Skeletal muscle satellite cell (primary cell): Measurements from ENCODE around the gene USP3.

ENCODE experiments used
- H3K27me3 ChIP-seq: 2 replicates; pipeline ENCODE4 v1.7.0; 2013; ENCODE audit warnings: low read length; ENCODE audit not compliant: control insufficient read depth, insufficient read depth
- H3K36me3 ChIP-seq: 2 replicates; pipeline ENCODE4 v1.7.0; 2013; ENCODE audit warnings: mild to moderate bottlenecking, control low read depth, low read length; ENCODE audit not compliant: insufficient read depth
- H3K4me1 ChIP-seq: 2 replicates; pipeline ENCODE4 v1.7.0; 2013; ENCODE audit warnings: low read length; ENCODE audit not compliant: control insufficient read depth, insufficient read depth
- H3K4me2 ChIP-seq: 2 replicates; pipeline ENCODE4 v1.7.0; 2013; ENCODE audit warnings: mild to moderate bottlenecking, low read length
- H3K4me3 ChIP-seq: 2 replicates; pipeline ENCODE4 v1.7.0; 2013; ENCODE audit warnings: low read length
- H3K9ac ChIP-seq: 2 replicates; pipeline ENCODE4 v1.7.0; 2013; ENCODE audit warnings: mild to moderate bottlenecking, low read depth, low read length, moderate library complexity
- H3K9me3 ChIP-seq: replicated peaks from 2 replicates; pipeline ENCODE4 v1.7.0; 2013; ENCODE audit warnings: mild to moderate bottlenecking, control low read depth, low read length

USP3 gene

DNA sequence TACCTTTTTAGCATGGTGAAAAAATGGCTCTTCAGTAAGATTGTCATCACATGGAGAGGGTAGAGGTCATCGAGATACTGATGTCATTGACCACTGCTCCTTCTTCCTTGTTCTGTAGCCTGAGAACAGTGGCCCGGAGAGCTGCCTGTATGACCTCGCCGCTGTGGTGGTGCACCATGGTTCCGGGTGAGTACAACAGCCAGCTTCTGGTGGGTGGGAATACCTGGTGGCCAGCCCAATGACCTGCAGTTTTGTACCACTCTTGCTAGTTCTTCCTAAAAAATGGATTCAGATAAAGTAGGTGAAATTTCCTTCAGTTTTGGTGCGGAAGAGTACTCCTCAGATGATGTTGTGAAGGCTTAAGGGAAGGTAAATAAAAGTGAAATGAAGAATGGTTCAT lies 84.4 kb downstream of the USP3 start:
- Histone ChIP-seq H3K9me3 (no peaks in the 10 kb centered on the region), H3K4me3 (no peak overlapping the region), H3K36me3 (peaks cover 46% of the 10 kb centered on the region), H3K4me1 (no peaks in the 10 kb centered on the region), H3K27me3 (no peaks in the 10 kb centered on the region), H3K4me2 (no peak overlapping the region), H3K9ac (no peak overlapping the region)

DNA sequence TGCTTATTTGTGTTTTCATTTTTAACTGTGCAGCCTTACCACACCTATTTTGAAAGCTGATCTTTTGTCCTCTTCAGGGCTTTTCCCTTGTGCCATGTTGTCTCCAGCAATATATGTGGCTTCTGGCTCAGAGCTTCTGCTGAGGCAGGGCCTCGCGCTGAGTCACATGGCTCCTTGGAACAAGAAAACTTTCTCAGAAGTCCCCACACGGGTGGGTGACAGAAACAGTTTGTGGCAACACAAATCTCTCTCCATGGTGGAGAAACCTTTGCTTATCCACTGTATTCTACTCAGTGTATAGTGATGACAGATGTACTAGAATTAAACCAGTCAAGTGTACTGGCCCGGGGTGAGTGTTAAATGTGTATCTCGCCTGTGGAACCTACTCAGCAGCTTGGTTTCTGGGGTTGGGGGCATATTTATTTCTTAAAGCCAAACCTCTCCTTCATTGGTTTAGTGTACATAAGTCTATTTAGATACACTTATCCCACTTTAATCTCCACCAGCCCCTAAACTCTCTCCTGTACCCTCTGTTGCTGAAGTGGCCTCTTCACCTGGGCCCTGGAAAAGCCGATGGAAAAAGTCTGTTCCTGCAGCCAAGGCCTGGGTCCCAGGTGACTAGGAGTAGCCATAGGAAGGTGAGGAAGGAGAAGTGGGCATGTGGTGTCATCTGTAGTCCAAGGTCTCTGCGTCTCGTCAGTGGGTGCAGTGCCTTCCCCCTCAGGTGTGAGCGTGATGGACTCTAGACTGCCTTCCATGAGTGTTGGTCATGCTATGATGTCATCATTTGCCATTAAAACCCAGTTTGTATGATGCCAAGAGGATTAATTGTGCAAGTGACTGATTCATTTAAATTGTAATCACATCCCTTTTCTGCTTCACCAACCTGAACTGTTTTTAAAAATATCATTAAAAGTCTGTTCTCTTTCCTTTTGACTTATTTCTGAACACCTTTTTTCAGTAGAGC lies 89.6 kb downstream of the USP3 start:
- no peak overlapping the region for H3K4me2 ChIP-seq
- no peak overlapping the region for H3K9ac ChIP-seq
- H3K9me3 ChIP-seq: no peaks in the 10 kb centered on the region
- H3K36me3 ChIP-seq: peaks cover 43% of the 10 kb centered on the region
- H3K4me1 ChIP-seq: peaks cover 6% of the 10 kb centered on the region
- no peak overlapping the region for H3K4me3 ChIP-seq
- H3K27me3 ChIP-seq: no peaks in the 10 kb centered on the region

DNA sequence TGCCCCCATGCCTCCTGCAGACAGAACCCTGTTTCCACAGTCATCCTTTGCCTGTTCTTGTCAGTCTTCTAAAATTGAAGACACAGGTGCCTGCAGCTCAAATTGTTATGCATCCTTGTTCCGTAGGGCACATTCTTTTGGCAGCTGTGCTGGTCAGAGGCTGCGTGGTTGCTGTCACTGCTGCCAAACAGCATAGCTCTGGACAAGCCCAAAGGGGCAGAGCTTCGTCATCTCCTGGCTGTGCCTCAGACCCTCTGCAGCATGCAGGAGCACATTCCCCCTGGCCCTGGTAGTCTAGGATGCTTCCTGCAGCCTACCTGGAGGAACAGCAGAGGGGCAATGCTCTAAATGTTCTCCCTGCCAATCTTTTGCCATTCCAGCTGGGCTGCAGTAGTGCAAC lies 90.7 kb downstream of the USP3 start:
- Histone ChIP-seq H3K27me3 (no peaks in the 10 kb centered on the region), H3K9ac (no peak overlapping the region), H3K36me3 (peaks cover 36% of the 10 kb centered on the region), H3K4me2 (no peak overlapping the region), H3K9me3 (no peaks in the 10 kb centered on the region), H3K4me3 (no peak overlapping the region), H3K4me1 (peaks cover 15% of the 10 kb centered on the region)

DNA sequence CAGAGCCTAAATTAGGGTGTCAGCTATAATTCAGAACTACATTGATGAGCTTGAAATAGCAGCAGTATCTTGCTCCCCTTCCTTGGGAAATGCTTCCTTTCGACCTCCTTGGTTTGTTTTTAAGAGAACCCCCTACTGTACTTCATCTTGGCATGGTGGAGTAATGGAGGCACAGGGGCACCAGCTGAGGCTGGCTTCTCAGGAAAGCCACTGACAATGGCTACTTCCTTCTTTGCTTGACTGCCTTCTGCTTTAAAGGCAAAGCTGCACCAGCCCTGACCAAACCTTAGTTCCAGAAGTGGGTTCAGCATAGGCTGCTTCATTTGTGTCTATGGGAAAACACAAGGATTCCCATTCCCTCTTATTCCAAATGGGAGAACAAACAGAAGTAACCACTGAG lies 91.3 kb downstream of the USP3 start:
- H3K27me3 ChIP-seq: no peaks in the 10 kb centered on the region
- H3K4me2 ChIP-seq: no peak overlapping the region
- H3K9me3 ChIP-seq: no peaks in the 10 kb centered on the region
- H3K9ac ChIP-seq: no peak overlapping the region
- H3K4me3 ChIP-seq: no peak overlapping the region
- H3K4me1 ChIP-seq: peaks cover 20% of the 10 kb centered on the region
- H3K36me3 ChIP-seq: peaks cover 31% of the 10 kb centered on the region

DNA sequence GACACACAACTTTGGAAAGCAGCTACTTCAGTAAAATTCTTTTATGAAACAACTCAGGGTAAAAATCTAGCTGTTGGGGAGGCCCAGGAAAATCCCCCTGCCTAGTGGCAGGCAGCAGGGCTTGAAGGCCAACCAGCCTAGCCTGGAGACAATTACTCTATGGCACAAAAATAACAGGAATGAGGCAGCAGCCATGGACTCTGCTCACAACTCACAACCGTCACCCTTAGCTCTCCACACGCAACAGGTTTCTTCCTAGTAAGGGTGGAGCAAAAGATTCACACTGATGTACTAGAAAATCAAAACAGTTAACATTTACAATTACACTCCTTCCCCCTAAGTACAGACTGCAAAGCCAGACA lies 92.3 kb downstream of the USP3 start:
- Histone ChIP-seq H3K4me2 (peak overlapping the region; percentile 15), H3K4me3 (no peak overlapping the region), H3K27me3 (no peaks in the 10 kb centered on the region), H3K4me1 (peaks cover 20% of the 10 kb centered on the region), H3K9ac (no peak overlapping the region), H3K36me3 (peaks cover 22% of the 10 kb centered on the region), H3K9me3 (no peaks in the 10 kb centered on the region)

DNA sequence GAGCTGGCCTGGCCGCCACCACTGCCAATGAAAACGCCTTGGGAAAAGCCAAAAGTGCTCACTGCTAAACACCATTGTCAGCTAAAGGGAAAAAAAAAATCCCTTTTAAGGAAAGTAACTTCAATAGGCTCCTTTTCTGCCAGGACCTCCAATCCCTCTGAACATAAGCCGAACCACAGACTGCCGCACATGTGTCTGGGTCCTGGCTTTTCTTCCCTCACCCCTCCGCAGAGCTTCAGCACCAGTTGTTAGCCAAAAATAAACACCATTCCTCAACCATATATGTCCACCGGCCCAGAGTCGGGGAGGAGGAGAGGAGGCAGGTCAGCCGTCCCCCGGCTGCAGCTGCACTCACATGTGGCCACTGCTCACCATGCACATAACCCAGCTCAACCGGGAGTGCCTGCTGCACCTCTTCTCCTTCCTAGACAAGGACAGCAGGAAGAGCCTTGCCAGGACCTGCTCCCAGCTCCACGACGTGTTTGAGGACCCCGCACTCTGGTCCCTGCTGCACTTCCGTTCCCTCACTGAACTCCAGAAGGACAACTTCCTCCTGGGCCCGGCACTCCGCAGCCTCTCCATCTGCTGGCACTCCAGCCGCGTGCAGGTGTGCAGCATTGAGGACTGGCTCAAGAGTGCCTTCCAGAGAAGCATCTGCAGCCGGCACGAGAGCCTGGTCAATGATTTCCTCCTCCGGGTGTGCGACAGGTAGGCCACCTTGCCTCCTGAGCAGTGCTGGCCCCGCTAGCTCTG lies 92.8 kb downstream of the USP3 start, which contains the start of gene FBXL22:
TSS of gene FBXL22 (plus strand) at position 350 of the 753 bp plus-strand sequence. CDS start at position 356, 6 bp downstream.
- Histone ChIP-seq H3K4me2 (peak within 1 kb of the TSS; percentile 15), H3K9me3 (no peaks in the 10 kb centered on the region), H3K36me3 (peaks cover 20% of the 10 kb centered on the region), H3K27me3 (no peaks in the 10 kb centered on the region), H3K4me1 (peaks cover 24% of the 10 kb centered on the region), H3K9ac (no peak within 1 kb of the TSS), H3K4me3 (no peak within 1 kb of the TSS)

DNA sequence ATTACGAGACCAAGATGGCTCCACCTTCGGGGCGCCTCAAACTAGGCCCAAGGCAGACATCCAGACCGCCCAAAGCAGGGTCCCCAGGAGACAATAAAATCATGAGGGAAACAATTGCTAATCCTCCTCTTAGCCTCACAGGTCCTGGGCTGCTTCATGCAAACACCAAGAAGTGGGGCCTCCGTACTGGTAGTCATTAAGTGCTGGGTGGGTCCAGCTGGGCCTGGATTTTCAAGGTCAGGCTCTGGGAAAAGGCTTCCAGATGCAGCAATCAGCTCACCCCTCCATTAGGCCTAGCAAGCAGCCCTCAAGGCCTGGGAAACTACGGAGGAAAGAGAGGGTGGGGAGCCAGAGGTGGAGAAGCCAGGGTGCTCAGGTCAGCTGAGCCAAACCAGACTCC lies 93.4 kb downstream of the USP3 start:
- H3K4me3 ChIP-seq: no peak overlapping the region
- no peak overlapping the region for H3K9ac ChIP-seq
- no peak overlapping the region for H3K4me2 ChIP-seq
- H3K4me1 ChIP-seq: peaks cover 24% of the 10 kb centered on the region
- H3K27me3 ChIP-seq: no peaks in the 10 kb centered on the region
- H3K36me3 ChIP-seq: peaks cover 20% of the 10 kb centered on the region
- H3K9me3 ChIP-seq: no peaks in the 10 kb centered on the region

DNA sequence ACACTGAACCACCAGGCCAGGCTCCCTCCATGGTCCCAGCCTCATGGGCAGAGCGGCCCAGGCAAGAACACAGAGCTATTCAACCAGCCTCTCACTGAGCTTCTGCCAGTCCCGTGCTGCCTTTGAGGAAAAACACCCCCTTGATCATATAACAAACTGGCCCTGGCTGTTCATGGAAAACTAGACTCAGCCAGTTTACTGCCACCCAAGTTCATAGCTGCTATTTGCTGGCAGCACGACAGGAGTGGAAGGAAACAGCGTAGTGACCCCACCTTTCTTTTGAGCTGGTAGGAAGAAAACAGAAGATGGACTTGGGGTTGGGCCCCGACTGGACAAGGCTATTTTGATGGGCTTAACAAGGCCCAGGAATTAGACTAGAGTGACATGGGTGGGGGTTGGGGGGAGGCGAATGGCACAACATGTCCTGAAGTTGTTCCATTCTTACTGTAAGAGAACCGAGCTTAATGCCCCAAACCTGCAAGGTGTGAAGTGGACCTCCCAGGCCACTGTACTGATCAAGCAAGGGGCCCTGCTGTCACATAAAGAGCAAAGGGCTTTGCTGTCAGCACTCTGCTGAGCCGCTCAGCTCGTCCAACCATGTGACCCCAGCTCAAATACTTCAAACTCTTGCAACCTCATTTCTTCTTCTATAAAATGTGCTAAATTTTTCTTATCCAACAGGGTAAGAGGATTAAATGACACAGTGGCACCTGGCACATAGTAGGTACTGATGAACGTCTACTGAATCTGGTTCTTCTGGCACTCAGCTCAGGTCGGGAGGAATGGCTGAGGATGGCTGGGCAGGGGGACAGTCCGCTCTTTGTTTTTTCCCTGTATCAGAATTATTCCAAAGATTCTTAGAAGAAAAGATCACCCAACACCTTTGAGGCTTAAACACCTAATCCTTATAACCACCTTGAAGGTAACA lies 94.3 kb downstream of the USP3 start:
- no peak overlapping the region for H3K4me2 ChIP-seq
- H3K9ac ChIP-seq: no peak overlapping the region
- no peaks in the 10 kb centered on the region for H3K9me3 ChIP-seq
- H3K36me3 ChIP-seq: peaks cover 12% of the 10 kb centered on the region
- no peaks in the 10 kb centered on the region for H3K27me3 ChIP-seq
- H3K4me1 ChIP-seq: peaks cover 24% of the 10 kb centered on the region
- H3K4me3 ChIP-seq: no peak overlapping the region

DNA sequence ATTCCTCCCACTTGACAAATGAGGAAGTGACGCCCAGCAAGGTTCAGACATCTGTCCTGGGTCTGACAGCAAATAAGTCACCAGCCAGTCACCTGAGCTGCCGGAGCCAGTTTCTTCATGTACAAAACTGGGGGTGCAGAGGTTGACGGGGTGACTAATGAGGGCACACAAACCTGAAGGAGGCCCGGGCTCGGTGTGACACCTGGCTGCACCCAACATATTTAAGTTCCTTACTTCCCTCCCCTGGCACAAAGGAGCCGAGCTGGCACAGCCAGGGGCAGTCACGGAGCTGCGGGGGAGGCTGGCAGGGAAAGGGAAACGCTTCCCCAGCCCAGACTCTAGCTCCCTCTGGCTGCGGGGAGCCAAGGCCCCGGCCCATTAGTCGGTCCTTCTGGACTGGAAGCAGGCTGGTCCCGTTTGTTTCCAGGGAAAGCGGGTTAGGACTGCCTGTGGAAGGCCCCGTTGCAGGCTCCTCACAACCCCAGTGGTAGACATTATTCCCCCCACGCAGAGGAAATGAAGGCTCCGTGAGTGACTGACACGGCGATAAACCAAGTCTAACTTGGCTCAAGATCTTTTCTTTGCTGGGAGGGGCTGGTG lies 95.1 kb downstream of the USP3 start:
- peak overlapping the region; percentile 95 for H3K4me2 ChIP-seq
- peaks cover 4% of the 10 kb centered on the region for H3K36me3 ChIP-seq
- H3K4me1 ChIP-seq: peaks cover 24% of the 10 kb centered on the region
- H3K4me3 ChIP-seq: peak overlapping the region; percentile 78
- H3K9ac ChIP-seq: peak overlapping the region; percentile 71
- H3K27me3 ChIP-seq: no peaks in the 10 kb centered on the region
- H3K9me3 ChIP-seq: no peaks in the 10 kb centered on the region

DNA sequence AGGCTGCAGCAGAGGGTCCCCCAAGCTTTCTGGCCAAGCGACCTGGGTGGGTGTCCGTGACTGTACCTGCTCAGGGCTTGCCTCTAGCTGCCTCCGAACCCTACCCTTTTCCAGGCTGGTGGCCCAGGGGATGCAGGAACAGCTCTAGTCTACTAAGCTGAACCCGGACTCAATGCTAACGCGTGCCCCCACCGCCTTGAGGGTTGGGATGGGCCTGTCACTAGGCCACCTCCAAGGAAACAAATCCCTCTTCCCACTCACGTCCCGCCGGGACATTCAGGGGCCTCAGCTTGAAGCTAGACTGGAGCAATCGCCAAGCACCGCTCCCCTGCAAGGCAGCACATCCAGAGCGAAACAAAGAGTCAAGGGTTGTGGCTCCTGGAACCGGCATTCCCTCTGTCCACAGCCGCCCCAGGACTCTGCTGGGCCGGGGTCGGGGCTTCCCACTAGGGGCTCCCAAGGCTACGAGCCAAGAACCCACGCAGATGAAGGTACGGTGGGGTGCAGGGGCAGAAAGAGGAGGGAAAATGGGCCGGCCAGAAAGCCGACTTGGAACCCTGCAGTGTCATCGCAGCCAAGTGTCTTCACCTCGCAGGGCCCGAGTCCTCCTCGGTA lies 95.7 kb downstream of the USP3 start:
- Histone ChIP-seq H3K9me3 (no peaks in the 10 kb centered on the region), H3K27me3 (no peaks in the 10 kb centered on the region), H3K36me3 (no peaks in the 10 kb centered on the region), H3K4me2 (peak overlapping the region; percentile 95), H3K4me3 (peak overlapping the region; percentile 78), H3K9ac (peak overlapping the region; percentile 71), H3K4me1 (peaks cover 24% of the 10 kb centered on the region)
